ENCODE results near the gene ZNF518B.
"Not testable (repeated sequence)": the region's sequence is repeated elsewhere in the genome, so short reads cannot be mapped to it uniquely, and the experiment has no call there.

The ZNF518B gene

DNA sequence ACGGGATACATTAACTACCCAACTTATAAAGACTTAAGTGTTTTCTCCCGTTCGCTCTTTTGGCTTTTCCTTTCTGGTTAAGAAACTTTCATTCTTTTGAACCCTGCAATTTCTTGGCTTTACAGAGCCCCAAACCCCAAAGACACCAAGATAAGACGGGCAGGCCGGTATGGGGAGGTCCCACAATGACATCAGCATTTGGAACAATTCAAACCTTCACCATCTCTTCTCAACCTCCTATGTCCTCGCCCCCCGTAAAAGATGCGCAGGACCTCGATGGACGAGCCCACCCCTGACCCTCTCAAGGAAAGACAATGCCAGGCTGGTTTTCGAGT lies 999 bp downstream of the ZNF518B start:
- no peak for DNase-seq (ENCODE audit: low spot score)

DNA sequence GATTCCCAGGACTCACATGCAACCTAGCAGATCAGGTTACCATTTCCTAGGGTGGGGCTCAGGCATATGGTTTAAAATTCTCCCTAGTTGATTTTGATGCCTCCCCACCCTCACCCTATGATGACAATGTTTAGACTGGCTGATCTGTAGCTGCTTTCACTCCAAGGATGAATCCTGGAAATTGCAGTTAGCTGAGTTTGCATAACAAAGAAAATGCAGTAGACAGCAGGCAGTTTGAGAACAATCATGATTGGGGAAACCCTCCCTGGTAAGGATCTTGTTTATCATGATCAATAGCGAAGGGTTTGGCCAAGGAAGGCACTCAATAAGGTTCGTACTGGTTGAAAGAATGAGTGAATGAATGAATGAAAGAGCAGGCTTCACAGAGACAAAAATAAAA lies 2.1 kb downstream of the ZNF518B start:
- no peak for DNase-seq (ENCODE audit: low spot score)

DNA sequence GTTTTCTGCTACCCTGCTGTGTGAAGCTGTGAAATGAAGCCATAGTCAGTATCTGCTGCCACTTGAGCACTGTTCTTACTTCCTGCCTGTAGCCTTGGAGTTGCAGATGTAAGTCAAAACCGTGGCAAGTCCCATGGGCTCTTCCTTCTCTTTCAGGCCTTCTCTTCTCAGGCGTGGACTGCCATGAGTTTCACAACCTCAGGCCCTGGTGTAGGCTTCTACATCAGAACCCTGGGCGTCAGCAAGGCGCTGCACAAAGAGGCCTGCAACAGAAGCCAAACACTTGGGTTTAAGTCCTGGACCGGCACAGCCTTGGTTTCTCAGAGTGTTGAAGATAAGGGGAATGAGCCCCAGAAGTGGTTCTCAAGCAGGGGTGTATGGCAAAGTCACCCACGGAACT lies 2.5 kb downstream of the ZNF518B start:
- DNase-seq (ENCODE audit: low spot score): no peak

GRCh38 chr4:10454121-10454520 lies 3.1 kb downstream of the ZNF518B start:
- no peak for DNase-seq (ENCODE audit: low spot score)

- DNase-seq (ENCODE audit: low spot score): no peak
Measured at GRCh38 chr4:10448991-10449390, 8.2 kb downstream of the ZNF518B start.

- no peak for DNase-seq (ENCODE audit: low spot score)
Measured at GRCh38 chr4:10442976-10443375, 14.2 kb downstream of the ZNF518B start.

DNA sequence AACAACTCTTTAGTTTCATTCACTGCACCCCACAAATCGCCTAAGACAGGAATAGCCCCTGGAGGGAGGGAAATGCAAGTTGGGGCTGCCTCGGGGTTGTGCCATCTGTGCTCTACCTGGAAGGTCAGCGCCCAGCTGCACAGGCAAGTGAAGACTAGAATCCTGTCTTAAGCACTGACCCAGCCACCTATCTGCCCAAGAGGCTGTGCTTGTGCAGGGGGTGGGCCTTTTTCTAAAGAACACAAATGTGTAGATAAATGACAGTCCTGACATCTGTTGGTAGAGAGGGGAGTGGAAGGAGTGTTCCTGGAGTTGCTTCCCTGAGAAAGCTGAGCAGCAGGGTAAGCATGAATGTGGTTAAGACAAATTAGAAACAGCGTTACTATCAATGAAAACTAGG lies 15.7 kb downstream of the ZNF518B start:
- no peak for DNase-seq (ENCODE audit: low spot score)

- no peak for DNase-seq (ENCODE audit: low spot score)
Measured at GRCh38 chr4:10438924-10439323, 18.3 kb downstream of the ZNF518B start.

GRCh38 chr4:10437735-10438134 lies 19.5 kb downstream of the ZNF518B start:
- DNase-seq (ENCODE audit: low spot score): no peak

DNA sequence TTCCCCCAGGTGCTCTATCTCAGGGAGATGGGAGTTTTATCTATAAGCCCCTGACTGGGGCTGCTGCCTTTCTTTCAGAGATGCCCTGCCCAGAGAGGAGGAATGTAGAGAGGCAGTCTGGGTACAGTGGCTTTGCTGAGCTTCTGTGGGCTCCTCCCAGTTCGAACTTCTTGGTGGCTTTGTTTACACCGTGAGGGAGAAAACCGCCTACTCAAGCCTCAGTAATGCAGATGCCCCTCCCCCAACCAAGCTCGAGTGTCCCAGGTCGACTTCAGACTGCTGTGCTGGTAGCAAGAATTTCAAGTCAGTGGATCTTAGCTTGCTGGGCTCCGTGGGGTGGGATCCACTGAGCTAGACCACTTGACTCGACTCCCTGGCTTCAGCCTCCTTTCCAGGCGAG lies 29.5 kb downstream of the ZNF518B start:
- DNase-seq (ENCODE audit: low spot score): not testable (repeated sequence)

- DNase-seq (ENCODE audit: low spot score): no peak
Measured at GRCh38 chr4:10421344-10422055, 35.7 kb downstream of the ZNF518B start.

GRCh38 chr4:10417740-10418139 lies 39.5 kb downstream of the ZNF518B start:
- DNase-seq (ENCODE audit: low spot score): no peak

DNA sequence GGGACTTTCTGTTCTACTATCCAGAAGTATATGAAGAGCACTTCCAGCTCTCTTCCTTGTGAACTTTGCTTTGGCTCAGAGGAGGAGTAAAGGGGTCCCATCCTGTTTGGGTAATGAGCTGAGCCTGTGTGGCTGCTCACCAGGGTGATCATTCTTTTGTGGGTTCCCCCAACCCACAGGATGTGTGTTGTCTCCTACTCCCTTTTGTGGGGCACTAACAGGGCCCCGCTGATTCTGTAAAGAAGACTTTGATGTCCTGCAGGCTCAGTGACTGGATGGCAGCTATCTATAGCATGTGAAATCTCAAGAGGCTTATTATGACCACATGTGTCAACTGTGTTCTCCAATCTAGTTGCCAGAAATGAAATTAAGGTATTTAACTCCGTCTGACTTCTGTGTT lies 40.8 kb downstream of the ZNF518B start:
- no peak for DNase-seq (ENCODE audit: low spot score)

DNA sequence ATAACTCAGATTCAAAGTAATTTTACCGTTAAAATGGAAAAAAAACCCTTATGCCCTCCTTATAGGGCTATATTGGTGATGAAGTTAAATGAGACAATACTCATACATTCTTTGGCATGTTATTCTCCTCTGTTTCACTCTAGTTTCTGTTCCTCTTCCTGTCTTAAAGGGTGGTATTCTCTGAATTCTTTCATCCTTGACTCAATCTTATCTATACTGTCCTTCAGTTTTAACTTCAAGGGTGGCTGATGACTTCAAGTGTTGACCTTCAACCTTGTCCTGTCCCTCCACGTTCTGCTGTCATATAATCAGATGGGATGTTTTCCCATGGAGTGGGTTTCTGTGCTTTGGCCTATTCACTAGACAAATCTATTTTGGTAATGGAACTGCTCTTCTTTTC lies 44.0 kb downstream of the ZNF518B start:
- DNase-seq (ENCODE audit: low spot score): no peak

DNA sequence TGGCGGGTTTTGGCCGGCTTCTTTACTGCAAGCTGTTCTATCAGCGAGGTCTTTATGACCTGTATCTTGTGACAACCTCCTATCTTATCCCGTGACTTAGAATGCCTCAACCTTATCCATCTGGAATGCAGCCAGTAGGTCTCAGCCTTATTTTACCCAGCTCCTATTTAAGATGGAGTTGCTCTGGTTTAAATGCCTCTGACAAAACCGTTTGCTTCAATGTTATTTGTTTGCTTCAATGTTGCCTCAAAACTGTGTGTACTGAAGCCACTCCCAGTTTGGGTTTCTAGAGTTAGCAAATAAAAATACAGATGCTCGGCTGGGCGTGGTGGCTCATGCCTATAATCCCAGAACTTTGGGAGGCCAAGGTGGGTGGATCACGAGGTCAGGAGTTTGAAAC lies 51.6 kb downstream of the ZNF518B start:
- DNase-seq (ENCODE audit: low spot score): no peak

DNA sequence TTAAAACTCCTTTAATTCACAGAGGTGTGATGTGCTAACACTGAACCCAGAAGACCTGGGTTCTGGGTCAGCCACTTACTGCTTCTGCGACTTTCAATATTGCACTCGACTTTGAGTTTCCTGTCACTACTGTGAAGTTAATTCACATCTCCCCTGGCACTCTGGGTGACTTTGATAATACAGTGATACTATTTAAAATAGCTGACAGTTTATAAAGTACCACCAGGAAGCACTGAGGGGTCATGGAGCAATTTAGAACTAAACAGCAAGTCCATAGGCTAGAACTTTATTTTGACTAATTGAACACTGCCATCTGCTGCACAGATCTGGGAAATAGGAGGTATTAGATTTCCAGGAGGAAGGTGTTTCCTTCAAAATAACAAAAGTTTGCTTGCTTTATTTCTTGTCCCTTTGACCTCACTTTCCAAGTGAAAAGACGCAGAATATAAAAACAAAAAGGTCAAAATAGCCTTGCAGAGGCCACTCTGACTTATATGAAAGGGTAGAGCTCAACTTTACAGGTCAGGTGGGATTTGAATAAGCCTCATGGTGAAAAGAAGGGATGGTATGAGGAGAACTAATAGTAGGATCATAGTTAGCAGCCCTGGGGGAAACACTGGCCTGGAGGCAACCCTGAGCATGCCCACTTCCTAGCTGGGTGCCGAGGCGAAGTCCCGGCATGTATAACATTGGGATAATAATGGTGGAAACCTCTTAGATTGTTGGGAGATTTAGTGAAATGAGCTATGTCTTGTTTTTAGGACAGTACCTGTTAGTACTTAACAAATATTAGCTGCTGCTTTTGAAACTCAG lies 53.4 kb downstream of the ZNF518B start:
- DNase-seq (ENCODE audit: low spot score): peak; percentile 72

GRCh38 chr4:10395971-10396580 lies 61.1 kb downstream of the ZNF518B start:
- no peak for DNase-seq (ENCODE audit: low spot score)
